Nephron progenitor cell (in vitro differentiated cells): ENCODE measurements around the gene DEXI.

Experiments
- DNase-seq: peaks from one replicate; pipeline ENCODE4 v3.0.0; 2021
- H3K27ac Mint-ChIP-seq: 2 replicates; pipeline ENCODE4 v1.8.0; 2021; ENCODE audit warnings: mild to moderate bottlenecking, moderate library complexity, mixed read lengths
- H3K27me3 Mint-ChIP-seq: 2 replicates; pipeline ENCODE4 v1.8.0; 2021; ENCODE audit warnings: mild to moderate bottlenecking, low read depth, mixed read lengths; ENCODE audit not compliant: poor library complexity
- H3K36me3 Mint-ChIP-seq: 2 replicates; pipeline ENCODE4 v1.8.0; 2021; ENCODE audit warnings: low read depth, mixed read lengths
- H3K4me1 Mint-ChIP-seq: 2 replicates; pipeline ENCODE4 v1.8.0; 2021; ENCODE audit warnings: mixed read lengths
- H3K4me3 Mint-ChIP-seq: 2 replicates; pipeline ENCODE4 v1.8.0; 2021; ENCODE audit warnings: mild to moderate bottlenecking, moderate library complexity, mixed read lengths
- H3K9me3 Mint-ChIP-seq: 2 replicates; pipeline ENCODE4 v1.8.0; 2021; ENCODE audit warnings: mild to moderate bottlenecking, moderate library complexity, mixed read lengths
- CTCF ChIP-seq: fragments of 200-600 bp; sonication (generic); IDR thresholded peaks from 2 replicates; pipeline ENCODE4 v1.5.0; 2021; ENCODE audit warnings: antibody characterized with exemption

The DEXI gene

GRCh38 chr16:10942352-10943063 lies at the start of gene DEXI:
DEXI (minus strand) TSS chr16:10942468; CDS start chr16:10942005, 463 bp downstream.
- no peak for TF ChIP-seq CTCF
- peak; percentile 94 for DNase-seq
- Mint-ChIP-seq H3K9me3 (no peaks in the 10 kb centered on the region), H3K4me3 (peak within 1 kb of the TSS; percentile 94), H3K4me1 (peaks cover 77% of the 10 kb centered on the region), H3K36me3 (peaks cover 10% of the 10 kb centered on the region), H3K27me3 (peaks cover 5% of the 10 kb centered on the region), H3K27ac (no peak within 1 kb of the TSS)

GRCh38 chr16:10990378-10990777 lies 48.1 kb upstream of the DEXI start:
- no peak for DNase-seq
- Mint-ChIP-seq H3K27me3 (peaks cover 7% of the 10 kb centered on the region), H3K4me1 (peaks cover 71% of the 10 kb centered on the region), H3K4me3 (no peak overlapping the region), H3K27ac (no peak overlapping the region), H3K9me3 (no peaks in the 10 kb centered on the region), H3K36me3 (peaks cover 18% of the 10 kb centered on the region)
- no peak for TF ChIP-seq CTCF

- Mint-ChIP-seq H3K27ac (peak overlapping the region; percentile 36), H3K36me3 (peaks cover 14% of the 10 kb centered on the region)
- TF ChIP-seq CTCF = no peak
Observed at GRCh38 chr16:10989559-10989958, 47.3 kb upstream of the DEXI start.

GRCh38 chr16:10988879-10989278 lies 46.6 kb upstream of the DEXI start:
- peaks cover 7% of the 10 kb centered on the region for H3K27me3 Mint-ChIP-seq

More at GRCh38 chr16:10989559-10989958, 47.3 kb upstream of the DEXI start:
- Mint-ChIP-seq H3K9me3 (no peaks in the 10 kb centered on the region), H3K4me1 (peaks cover 73% of the 10 kb centered on the region), H3K27me3 (peaks cover 7% of the 10 kb centered on the region), H3K4me3 (no peak overlapping the region)
- DNase-seq = no peak

GRCh38 chr16:10988164-10988803 lies 46.0 kb upstream of the DEXI start:
- Mint-ChIP-seq H3K36me3 (peaks cover 10% of the 10 kb centered on the region), H3K27ac (no peak overlapping the region)

More at GRCh38 chr16:10988879-10989278, 46.6 kb upstream of the DEXI start:
- DNase-seq = no peak
- no peak overlapping the region for H3K4me3 Mint-ChIP-seq
- no peaks in the 10 kb centered on the region for H3K9me3 Mint-ChIP-seq
- peaks cover 80% of the 10 kb centered on the region for H3K4me1 Mint-ChIP-seq
- no peak for TF ChIP-seq CTCF
- H3K27ac Mint-ChIP-seq = no peak overlapping the region
- peaks cover 7% of the 10 kb centered on the region for H3K36me3 Mint-ChIP-seq

More at GRCh38 chr16:10988164-10988803, 46.0 kb upstream of the DEXI start:
- TF ChIP-seq CTCF = peak; percentile 10
- Mint-ChIP-seq H3K4me3 (no peak overlapping the region), H3K9me3 (no peaks in the 10 kb centered on the region), H3K27me3 (peaks cover 11% of the 10 kb centered on the region), H3K4me1 (peaks cover 83% of the 10 kb centered on the region)
- DNase-seq = no peak
